HEK293 (cell line): ENCODE data around the gene TLR9.

Experiments
- CTCF ChIA-PET: fragments of 350-600 bp; formaldehyde crosslinking; extraction: SDS; loops from one replicate; lab custom pipeline; 2021; ENCODE audit warnings: antibody characterized with exemption; lab: Yijun Ruan, JAX
- POLR2A ChIA-PET: fragments of 300-600 bp; formaldehyde crosslinking; extraction: SDS; loops from one replicate; lab custom pipeline; 2020; ENCODE audit warnings: antibody characterized with exemption, inconsistent platforms; lab: Yijun Ruan, JAX
- H3K27ac ChIP-seq: fragments of 200-500 bp; sonication (Bioruptor generic); 2 replicates; pipeline ENCODE4 v1.5.1; 2014; ENCODE audit warnings: low read depth, low read length, control low read depth, inconsistent platforms; ENCODE audit errors: extremely low read depth
- H3K36me3 ChIP-seq, 2 experiments: fragments of 200-500 bp in 1 of 2; sonication (Bioruptor generic) in 1 of 2; 1 replicate in 1 of 2; 2 replicates in 1 of 2; pipeline ENCODE4 v1.5.1; 2014 to 2017; ENCODE audit warnings: inconsistent platforms in 2 of 2, low read length in 2 of 2; ENCODE audit not compliant: control insufficient read depth in 2 of 2, insufficient read depth in 1 of 2
- H3K4me1 ChIP-seq: fragments of 200-500 bp; sonication (Bioruptor generic); 2 replicates; pipeline ENCODE4 v1.5.1; 2014; ENCODE audit warnings: mild to moderate bottlenecking, low read length, inconsistent platforms; ENCODE audit not compliant: control insufficient read depth, insufficient read depth
- H3K4me3 ChIP-seq: 2 replicates; pipeline ENCODE4 v1.5.1; 2011; ENCODE audit warnings: low read depth, mild to moderate bottlenecking, control low read depth, low read length, moderate library complexity
- H3K9me3 ChIP-seq: fragments of 200-500 bp; sonication (Bioruptor generic); 2 replicates; pipeline ENCODE4 v1.5.1; 2014; ENCODE audit warnings: low read depth, low read length, inconsistent platforms; ENCODE audit not compliant: control insufficient read depth, insufficient read depth
- FEZF1 ChIP-seq: fragments of 450-650 bp; formaldehyde crosslinking; IDR thresholded peaks from 2 replicates; pipeline ENCODE4 v1.5.1; 2016; ENCODE audit warnings: missing biosample characterization, missing genetic modification characterization
- GLIS1 ChIP-seq: fragments of 450-650 bp; formaldehyde crosslinking; IDR thresholded peaks from 2 replicates; pipeline ENCODE4 v1.5.1; 2016; ENCODE audit warnings: missing biosample characterization, missing genetic modification characterization
- OSR2 ChIP-seq: fragments of 450-650 bp; formaldehyde crosslinking; IDR thresholded peaks from 2 replicates; pipeline ENCODE4 v1.5.1; 2016; ENCODE audit warnings: missing biosample characterization, missing genetic modification characterization
- TRIM28 ChIP-seq: IDR thresholded peaks from 2 replicates; pipeline ENCODE4 v1.6.1; 2011; ENCODE audit warnings: low read length, control low read depth, borderline replicate concordance
- ZIC2 ChIP-seq: fragments of 450-650 bp; formaldehyde crosslinking; IDR thresholded peaks from 2 replicates; pipeline ENCODE4 v1.5.1; 2016; ENCODE audit warnings: missing biosample characterization, missing genetic modification characterization
- ZNF155 ChIP-seq: fragments of 450-650 bp; formaldehyde crosslinking; IDR thresholded peaks from 2 replicates; pipeline ENCODE4 v1.5.1; 2016; ENCODE audit warnings: missing biosample characterization, missing genetic modification characterization
- ZNF248 ChIP-seq: fragments of 450-650 bp; formaldehyde crosslinking; IDR thresholded peaks from 2 replicates; pipeline ENCODE4 v1.5.1; 2017; ENCODE audit warnings: missing biosample characterization, missing genetic modification characterization
- ZNF350 ChIP-seq: fragments of 450-650 bp; formaldehyde crosslinking; IDR thresholded peaks from 2 replicates; pipeline ENCODE4 v1.5.0; 2017; ENCODE audit warnings: missing biosample characterization, mild to moderate bottlenecking, missing genetic modification characterization
- ZNF366 ChIP-seq: fragments of 450-650 bp; formaldehyde crosslinking; conservative IDR thresholded peaks from 2 replicates; pipeline ENCODE4 v1.5.1; 2016; ENCODE audit warnings: missing biosample characterization, missing genetic modification characterization
- ZNF449 ChIP-seq: fragments of 450-650 bp; formaldehyde crosslinking; IDR thresholded peaks from 2 replicates; pipeline ENCODE4 v1.5.1; 2017; ENCODE audit warnings: missing biosample characterization, mild to moderate bottlenecking, missing genetic modification characterization, moderate library complexity
- ZNF555 ChIP-seq: fragments of 450-650 bp; formaldehyde crosslinking; conservative IDR thresholded peaks from 2 replicates; pipeline ENCODE4 v1.5.1; 2017; ENCODE audit warnings: missing biosample characterization, mild to moderate bottlenecking, missing genetic modification characterization, inconsistent platforms
- ZNF654 ChIP-seq: fragments of 450-650 bp; formaldehyde crosslinking; IDR thresholded peaks from 2 replicates; pipeline ENCODE4 v1.5.1; 2016; ENCODE audit warnings: low read depth, missing biosample characterization, missing genetic modification characterization
- ZNF677 ChIP-seq: fragments of 450-650 bp; IDR thresholded peaks from 2 replicates; pipeline ENCODE4 v1.5.0; 2018; ENCODE audit warnings: missing biosample characterization, mild to moderate bottlenecking, missing genetic modification characterization, moderate library complexity
- ZNF707 ChIP-seq: fragments of 450-650 bp; formaldehyde crosslinking; IDR thresholded peaks from 2 replicates; pipeline ENCODE4 v1.5.1; 2016; ENCODE audit warnings: missing biosample characterization, missing genetic modification characterization
- ZNF777 ChIP-seq: fragments of 450-650 bp; formaldehyde crosslinking; IDR thresholded peaks from 2 replicates; pipeline ENCODE4 v1.5.1; 2017; ENCODE audit warnings: missing biosample characterization, missing genetic modification characterization, borderline replicate concordance
- ZNF830 ChIP-seq: fragments of 450-650 bp; IDR thresholded peaks from 2 replicates; pipeline ENCODE4 v1.5.0; 2018; ENCODE audit warnings: missing biosample characterization, missing genetic modification characterization, low read depth, mild to moderate bottlenecking, moderate library complexity

The TLR9 gene

GRCh38 chr3:52205727-52206372 lies 19.6 kb downstream of the TLR9 start:
- H3K9me3 ChIP-seq = no peaks in the 10 kb centered on the region
- POLR2A ChIA-PET = no interaction called here
- H3K36me3 ChIP-seq = peaks cover 60 to 97% of the 10 kb centered on the region in 2 experiments; a peak in 2 of 3 replicates
- CTCF ChIA-PET = interaction anchor here (0.6 to 2.4 kb wide), 3 partner anchors 11 to 79 kb away, joined by 3 to 10 read pairs (median 4); no protein-coding TSS in a partner anchor
- no peak for TF ChIP-seq ZNF449 (tag by site-specific recombination)
- no peak for TF ChIP-seq ZIC2 (tag by site-specific recombination)
- TF ChIP-seq ZNF677 = no peak
- no peak for TF ChIP-seq ZNF777 (tag by site-specific recombination)
- TF ChIP-seq FEZF1 = no peak
- TF ChIP-seq GLIS1 (tag by site-specific recombination) = no peak
- no peak overlapping the region for H3K27ac ChIP-seq
- no peak overlapping the region for H3K4me3 ChIP-seq
- no peaks in the 10 kb centered on the region for H3K4me1 ChIP-seq

GRCh38 chr3:52204337-52205073 lies 20.9 kb downstream of the TLR9 start:
- H3K9me3 ChIP-seq = no peaks in the 10 kb centered on the region
- peak overlapping the region; percentile 17; the same call in 1 of the 2 replicates for H3K27ac ChIP-seq
- peaks cover 53 to 96% of the 10 kb centered on the region in 2 experiments; a peak in 2 of 3 replicates for H3K36me3 ChIP-seq
- TF ChIP-seq OSR2 (tag by site-specific recombination) = peak; percentile 26; the same call in 1 of the 2 replicates
- no peak for TF ChIP-seq ZNF654 (tag by site-specific recombination)
- TF ChIP-seq ZNF366 = no peak
- H3K4me3 ChIP-seq = no peak overlapping the region
- no peaks in the 10 kb centered on the region for H3K4me1 ChIP-seq
- CTCF ChIA-PET = interaction anchor here (1.0 to 2.4 kb wide), 4 partner anchors 12 to 135 kb away, joined by 3 to 10 read pairs (median 4); no protein-coding TSS in a partner anchor
- POLR2A ChIA-PET = no interaction called here

- H3K4me1 ChIP-seq = no peaks in the 10 kb centered on the region
- TF ChIP-seq ZNF350 (tag by site-specific recombination) (no peak), ZNF555 (tag by site-specific recombination) (no peak), ZNF248 (tag by site-specific recombination) (no peak), ZNF155 (tag by site-specific recombination) (no peak), ZNF707 (no peak), ZNF830 (no peak), FEZF1 (no peak), TRIM28 (no peak)
- POLR2A ChIA-PET = no interaction called here
- CTCF ChIA-PET = interaction anchor here (2.4 kb wide), 1 partner anchor 17 kb away, joined by 10 read pairs; no protein-coding TSS in a partner anchor
- H3K36me3 ChIP-seq = peaks cover 46 to 94% of the 10 kb centered on the region in 2 experiments; a peak in 2 of 3 replicates
- H3K9me3 ChIP-seq = no peaks in the 10 kb centered on the region
- H3K27ac ChIP-seq = no peak overlapping the region
- no peak overlapping the region for H3K4me3 ChIP-seq
These were observed 21.7 kb downstream of the TLR9 start for GRCh38 chr3:52203701-52204100.
